HEK293 (cell line): ENCODE measurements around the gene TWIST1.

Experiments used
- CTCF ChIA-PET: fragments of 350-600 bp; formaldehyde crosslinking; extraction: SDS; loops from one replicate; lab custom pipeline; 2021; ENCODE audit warnings: antibody characterized with exemption; lab: Yijun Ruan, JAX
- POLR2A ChIA-PET: fragments of 300-600 bp; formaldehyde crosslinking; extraction: SDS; loops from one replicate; lab custom pipeline; 2020; ENCODE audit warnings: antibody characterized with exemption, inconsistent platforms; lab: Yijun Ruan, JAX
- H3K27ac ChIP-seq: fragments of 200-500 bp; sonication (Bioruptor generic); 2 replicates; pipeline ENCODE4 v1.5.1; 2014; ENCODE audit warnings: low read depth, low read length, control low read depth, inconsistent platforms; ENCODE audit errors: extremely low read depth
- H3K36me3 ChIP-seq, 2 experiments: fragments of 200-500 bp in 1 of 2; sonication (Bioruptor generic) in 1 of 2; 1 replicate in 1 of 2; 2 replicates in 1 of 2; pipeline ENCODE4 v1.5.1; 2014 to 2017; ENCODE audit warnings: inconsistent platforms in 2 of 2, low read length in 2 of 2; ENCODE audit not compliant: control insufficient read depth in 2 of 2, insufficient read depth in 1 of 2
- H3K4me1 ChIP-seq: fragments of 200-500 bp; sonication (Bioruptor generic); 2 replicates; pipeline ENCODE4 v1.5.1; 2014; ENCODE audit warnings: mild to moderate bottlenecking, low read length, inconsistent platforms; ENCODE audit not compliant: control insufficient read depth, insufficient read depth
- H3K4me3 ChIP-seq: 2 replicates; pipeline ENCODE4 v1.5.1; 2011; ENCODE audit warnings: low read depth, mild to moderate bottlenecking, control low read depth, low read length, moderate library complexity
- H3K9me3 ChIP-seq: fragments of 200-500 bp; sonication (Bioruptor generic); 2 replicates; pipeline ENCODE4 v1.5.1; 2014; ENCODE audit warnings: low read depth, low read length, inconsistent platforms; ENCODE audit not compliant: control insufficient read depth, insufficient read depth
- BCL11A ChIP-seq: fragments of 450-650 bp; formaldehyde crosslinking; IDR thresholded peaks from 2 replicates; pipeline ENCODE4 v1.5.1; 2016; ENCODE audit warnings: low read depth, missing biosample characterization, missing genetic modification characterization
- GLI4 ChIP-seq: fragments of 450-650 bp; formaldehyde crosslinking; IDR thresholded peaks from 2 replicates; pipeline ENCODE4 v1.5.1; 2016; ENCODE audit warnings: missing biosample characterization, missing genetic modification characterization
- GLIS2 ChIP-seq: fragments of 450-650 bp; formaldehyde crosslinking; IDR thresholded peaks from 2 replicates; pipeline ENCODE4 v1.5.1; 2016; ENCODE audit warnings: missing biosample characterization, missing genetic modification characterization
- MEIS1 ChIP-seq: sonication (generic); formaldehyde crosslinking; IDR thresholded peaks from 2 replicates; pipeline ENCODE4 v1.8.1; 2022; ENCODE audit warnings: missing genetic modification reagents, mild to moderate bottlenecking, borderline replicate concordance
- MYNN ChIP-seq: fragments of 450-650 bp; formaldehyde crosslinking; IDR thresholded peaks from 2 replicates; pipeline ENCODE4 v1.5.1; 2016; ENCODE audit warnings: missing biosample characterization, missing genetic modification characterization, borderline replicate concordance
- OSR2 ChIP-seq: fragments of 450-650 bp; formaldehyde crosslinking; IDR thresholded peaks from 2 replicates; pipeline ENCODE4 v1.5.1; 2016; ENCODE audit warnings: missing biosample characterization, missing genetic modification characterization
- SALL2 ChIP-seq: fragments of 450-650 bp; formaldehyde crosslinking; IDR thresholded peaks from 2 replicates; pipeline ENCODE4 v1.5.0; 2017; ENCODE audit warnings: missing biosample characterization, mild to moderate bottlenecking, missing genetic modification characterization, borderline replicate concordance
- TRIM28 ChIP-seq: IDR thresholded peaks from 2 replicates; pipeline ENCODE4 v1.6.1; 2011; ENCODE audit warnings: low read length, control low read depth, borderline replicate concordance
- YY2 ChIP-seq: fragments of 450-650 bp; formaldehyde crosslinking; IDR thresholded peaks from 2 replicates; pipeline ENCODE4 v1.5.1; 2016; ENCODE audit warnings: missing biosample characterization, missing genetic modification characterization
- ZEB2 ChIP-seq: fragments of 450-650 bp; formaldehyde crosslinking; IDR thresholded peaks from 2 replicates; pipeline ENCODE4 v1.5.1; 2016; ENCODE audit warnings: missing biosample characterization, missing genetic modification characterization
- ZNF112 ChIP-seq: fragments of 450-650 bp; formaldehyde crosslinking; IDR thresholded peaks from 2 replicates; pipeline ENCODE4 v1.5.0; 2017; ENCODE audit warnings: missing biosample characterization, missing genetic modification characterization
- ZNF132 ChIP-seq: fragments of 450-650 bp; formaldehyde crosslinking; IDR thresholded peaks from 2 replicates; pipeline ENCODE4 v1.5.1; 2017; ENCODE audit warnings: missing biosample characterization, missing genetic modification characterization, borderline replicate concordance
- ZNF155 ChIP-seq: fragments of 450-650 bp; formaldehyde crosslinking; IDR thresholded peaks from 2 replicates; pipeline ENCODE4 v1.5.1; 2016; ENCODE audit warnings: missing biosample characterization, missing genetic modification characterization
- ZNF169 ChIP-seq: fragments of 450-650 bp; formaldehyde crosslinking; IDR thresholded peaks from 2 replicates; pipeline ENCODE4 v1.5.1; 2016; ENCODE audit warnings: missing biosample characterization, missing genetic modification characterization
- ZNF2 ChIP-seq: fragments of 450-650 bp; formaldehyde crosslinking; IDR thresholded peaks from 2 replicates; pipeline ENCODE4 v1.5.1; 2016; ENCODE audit warnings: missing biosample characterization, missing genetic modification characterization
- ZNF214 ChIP-seq: fragments of 450-650 bp; formaldehyde crosslinking; IDR thresholded peaks from 2 replicates; pipeline ENCODE4 v1.5.1; 2017; ENCODE audit warnings: missing biosample characterization, mild to moderate bottlenecking, missing genetic modification characterization, borderline replicate concordance
- ZNF341 ChIP-seq: fragments of 450-650 bp; formaldehyde crosslinking; IDR thresholded peaks from 2 replicates; pipeline ENCODE4; 2016; ENCODE audit warnings: low read depth, missing biosample characterization, missing genetic modification characterization
- ZNF521 ChIP-seq: fragments of 450-650 bp; formaldehyde crosslinking; IDR thresholded peaks from 2 replicates; pipeline ENCODE4 v1.5.1; 2017; ENCODE audit warnings: missing biosample characterization, mild to moderate bottlenecking, missing genetic modification characterization
- ZNF558 ChIP-seq: fragments of 450-650 bp; formaldehyde crosslinking; IDR thresholded peaks from 2 replicates; pipeline ENCODE4 v1.5.1; 2016; ENCODE audit warnings: missing biosample characterization, missing genetic modification characterization
- ZNF610 ChIP-seq: fragments of 450-650 bp; formaldehyde crosslinking; IDR thresholded peaks from 2 replicates; pipeline ENCODE4 v1.5.1; 2016; ENCODE audit warnings: missing biosample characterization, missing genetic modification characterization, borderline replicate concordance
- ZNF624 ChIP-seq: fragments of 450-650 bp; formaldehyde crosslinking; IDR thresholded peaks from 2 replicates; pipeline ENCODE4 v1.5.1; 2017; ENCODE audit warnings: missing biosample characterization, missing genetic modification characterization
- ZNF629 ChIP-seq: fragments of 450-650 bp; formaldehyde crosslinking; IDR thresholded peaks from 2 replicates; pipeline ENCODE4 v1.5.1; 2017; ENCODE audit warnings: missing biosample characterization, missing genetic modification characterization
- ZNF654 ChIP-seq: fragments of 450-650 bp; formaldehyde crosslinking; IDR thresholded peaks from 2 replicates; pipeline ENCODE4 v1.5.1; 2016; ENCODE audit warnings: low read depth, missing biosample characterization, missing genetic modification characterization
- ZNF707 ChIP-seq: fragments of 450-650 bp; formaldehyde crosslinking; IDR thresholded peaks from 2 replicates; pipeline ENCODE4 v1.5.1; 2016; ENCODE audit warnings: missing biosample characterization, missing genetic modification characterization
- ZNF747 ChIP-seq: fragments of 450-650 bp; formaldehyde crosslinking; IDR thresholded peaks from 2 replicates; pipeline ENCODE4 v1.5.1; 2016; ENCODE audit warnings: missing biosample characterization, missing genetic modification characterization
- ZNF830 ChIP-seq: fragments of 450-650 bp; IDR thresholded peaks from 2 replicates; pipeline ENCODE4 v1.5.0; 2018; ENCODE audit warnings: missing biosample characterization, missing genetic modification characterization, low read depth, mild to moderate bottlenecking, moderate library complexity
- TF ChIP-seq, protein P1 (sequence below): fragments of 450-650 bp; formaldehyde crosslinking; IDR thresholded peaks from 2 replicates; pipeline ENCODE4 v1.5.1; 2016; ENCODE audit warnings: missing biosample characterization, missing genetic modification characterization
- TF ChIP-seq, protein P2 (sequence below): fragments of 450-650 bp; formaldehyde crosslinking; IDR thresholded peaks from 2 replicates; pipeline ENCODE4 v1.5.1; 2016; ENCODE audit warnings: missing biosample characterization, missing genetic modification characterization
- TF ChIP-seq, protein P3 (sequence below): fragments of 450-650 bp; formaldehyde crosslinking; IDR thresholded peaks from 2 replicates; pipeline ENCODE4 v1.5.1; 2016; ENCODE audit warnings: missing biosample characterization, missing genetic modification characterization
- TF ChIP-seq, protein P4 (sequence below): fragments of 450-650 bp; formaldehyde crosslinking; IDR thresholded peaks from 2 replicates; pipeline ENCODE4 v1.5.1; 2017; ENCODE audit warnings: missing biosample characterization, missing genetic modification characterization
- TF ChIP-seq, protein P5 (sequence below): fragments of 450-650 bp; formaldehyde crosslinking; IDR thresholded peaks from 2 replicates; pipeline ENCODE4 v1.5.1; 2017; ENCODE audit warnings: missing biosample characterization, mild to moderate bottlenecking, missing genetic modification characterization, moderate library complexity

The TWIST1 gene

DNA sequence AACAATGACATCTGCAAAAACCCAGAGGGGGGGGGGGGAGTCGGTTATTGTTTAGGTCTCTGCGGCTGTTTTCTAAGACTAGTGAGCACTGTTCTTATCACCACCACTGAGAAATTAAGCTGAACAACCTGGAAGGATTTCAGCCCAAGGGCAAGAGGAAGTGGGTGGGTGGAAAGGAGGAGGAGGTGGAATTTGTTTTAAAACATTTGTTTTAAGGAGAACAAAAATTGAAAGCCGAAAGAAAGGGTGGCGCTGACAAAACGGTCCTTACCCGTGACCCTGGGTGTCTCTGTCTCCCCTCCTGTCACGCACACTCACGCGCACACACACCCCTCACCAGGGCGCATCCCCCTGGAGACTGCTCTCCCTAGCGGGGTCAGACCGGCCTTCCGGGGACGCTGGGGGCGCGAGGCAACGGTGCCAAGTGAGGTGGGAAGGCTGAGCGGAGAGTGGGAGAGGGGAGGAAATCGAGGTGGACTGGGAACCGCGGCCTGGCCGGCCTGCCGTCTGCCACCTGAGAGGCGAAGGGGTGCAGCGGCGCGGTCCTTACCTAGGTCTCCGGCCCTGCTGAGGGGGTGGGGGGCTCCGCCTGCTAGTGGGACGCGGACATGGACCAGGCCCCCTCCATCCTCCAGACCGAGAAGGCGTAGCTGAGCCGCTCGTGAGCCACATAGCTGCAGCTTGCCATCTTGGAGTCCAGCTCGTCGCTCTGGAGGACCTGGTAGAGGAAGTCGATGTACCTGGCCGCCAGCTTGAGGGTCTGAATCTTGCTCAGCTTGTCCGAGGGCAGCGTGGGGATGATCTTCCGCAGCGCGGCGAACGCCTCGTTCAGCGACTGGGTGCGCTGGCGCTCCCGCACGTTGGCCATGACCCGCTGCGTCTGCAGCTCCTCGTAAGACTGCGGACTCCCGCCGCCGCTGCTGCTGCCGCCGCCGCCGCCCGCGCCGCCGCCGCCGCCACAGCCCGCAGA is 1.0 kb downstream of the TWIST1 start:
- ChIA-PET CTCF (interaction anchor here (0.6 to 1.1 kb wide), 4 partner anchors 405 to 771 kb away, joined by 3 to 7 read pairs (median 4); no protein-coding TSS in a partner anchor), POLR2A (interaction anchor here (0.5 to 1.0 kb wide), 4 partner anchors 78 to 236 kb away, joined by 3 read pairs; no protein-coding TSS in a partner anchor)
- Histone ChIP-seq H3K4me1 (peaks cover 10% of the 10 kb centered on the region), H3K36me3 (peaks cover 4 to 16% of the 10 kb centered on the region in 2 experiments; a peak in 2 of 3 replicates), H3K27ac (peak overlapping the region; percentile 90; the same call in 1 of the 2 replicates), H3K4me3 (peak overlapping the region; percentile 96), H3K9me3 (no peaks in the 10 kb centered on the region)
- TF ChIP-seq ZNF169 (no peak), ZNF112 (no peak), ZNF2 (tag by site-specific recombination) (no peak), ZNF747 (tag by site-specific recombination) (no peak), ZEB2 (tag by site-specific recombination) (no peak), ZNF132 (no peak), ZNF654 (tag by site-specific recombination) (no peak), TRIM28 (no peak), ZNF558 (no peak), YY2 (no peak), ZNF707 (tag by site-specific recombination) (no peak), MYNN (tag by site-specific recombination) (no peak), MEIS1 (CRISPR knock-in tag) (no peak), ZNF521 (no peak), ZNF629 (no peak), BCL11A (tag by site-specific recombination) (no peak), ZNF830 (tag by site-specific recombination) (no peak), GLIS2 (tag by site-specific recombination) (peak; percentile 89), ZNF341 (tag by site-specific recombination) (peak; percentile 22; the same call in 1 of the 2 replicates), ZNF624 (tag by site-specific recombination) (no peak), SALL2 (tag by site-specific recombination) (no peak), ZNF214 (no peak), GLI4 (tag by site-specific recombination) (no peak), ZNF610 (tag by site-specific recombination) (no peak), ZNF155 (tag by site-specific recombination) (no peak), OSR2 (tag by site-specific recombination) (no peak)
- TF ChIP-seq, protein P1, sequence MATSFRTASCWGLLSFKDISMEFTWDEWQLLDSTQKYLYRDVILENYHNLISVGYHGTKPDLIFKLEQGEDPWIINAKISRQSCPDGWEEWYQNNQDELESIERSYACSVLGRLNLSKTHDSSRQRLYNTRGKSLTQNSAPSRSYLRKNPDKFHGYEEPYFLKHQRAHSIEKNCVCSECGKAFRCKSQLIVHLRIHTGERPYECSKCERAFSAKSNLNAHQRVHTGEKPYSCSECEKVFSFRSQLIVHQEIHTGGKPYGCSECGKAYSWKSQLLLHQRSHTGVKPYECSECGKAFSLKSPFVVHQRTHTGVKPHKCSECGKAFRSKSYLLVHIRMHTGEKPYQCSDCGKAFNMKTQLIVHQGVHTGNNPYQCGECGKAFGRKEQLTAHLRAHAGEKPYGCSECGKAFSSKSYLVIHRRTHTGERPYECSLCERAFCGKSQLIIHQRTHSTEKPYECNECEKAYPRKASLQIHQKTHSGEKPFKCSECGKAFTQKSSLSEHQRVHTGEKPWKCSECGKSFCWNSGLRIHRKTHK (tag by site-specific recombination) = no peak
- TF ChIP-seq, protein P2, sequence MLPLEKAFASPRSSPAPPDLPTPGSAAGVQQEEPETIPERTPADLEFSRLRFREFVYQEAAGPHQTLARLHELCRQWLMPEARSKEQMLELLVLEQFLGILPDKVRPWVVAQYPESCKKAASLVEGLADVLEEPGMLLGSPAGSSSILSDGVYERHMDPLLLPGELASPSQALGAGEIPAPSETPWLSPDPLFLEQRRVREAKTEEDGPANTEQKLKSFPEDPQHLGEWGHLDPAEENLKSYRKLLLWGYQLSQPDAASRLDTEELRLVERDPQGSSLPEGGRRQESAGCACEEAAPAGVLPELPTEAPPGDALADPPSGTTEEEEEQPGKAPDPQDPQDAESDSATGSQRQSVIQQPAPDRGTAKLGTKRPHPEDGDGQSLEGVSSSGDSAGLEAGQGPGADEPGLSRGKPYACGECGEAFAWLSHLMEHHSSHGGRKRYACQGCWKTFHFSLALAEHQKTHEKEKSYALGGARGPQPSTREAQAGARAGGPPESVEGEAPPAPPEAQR (tag by site-specific recombination) = no peak
- TF ChIP-seq, protein P3, sequence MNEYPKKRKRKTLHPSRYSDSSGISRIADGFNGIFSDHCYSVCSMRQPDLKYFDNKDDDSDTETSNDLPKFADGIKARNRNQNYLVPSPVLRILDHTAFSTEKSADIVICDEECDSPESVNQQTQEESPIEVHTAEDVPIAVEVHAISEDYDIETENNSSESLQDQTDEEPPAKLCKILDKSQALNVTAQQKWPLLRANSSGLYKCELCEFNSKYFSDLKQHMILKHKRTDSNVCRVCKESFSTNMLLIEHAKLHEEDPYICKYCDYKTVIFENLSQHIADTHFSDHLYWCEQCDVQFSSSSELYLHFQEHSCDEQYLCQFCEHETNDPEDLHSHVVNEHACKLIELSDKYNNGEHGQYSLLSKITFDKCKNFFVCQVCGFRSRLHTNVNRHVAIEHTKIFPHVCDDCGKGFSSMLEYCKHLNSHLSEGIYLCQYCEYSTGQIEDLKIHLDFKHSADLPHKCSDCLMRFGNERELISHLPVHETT (tag by site-specific recombination) = no peak
- TF ChIP-seq, protein P4, sequence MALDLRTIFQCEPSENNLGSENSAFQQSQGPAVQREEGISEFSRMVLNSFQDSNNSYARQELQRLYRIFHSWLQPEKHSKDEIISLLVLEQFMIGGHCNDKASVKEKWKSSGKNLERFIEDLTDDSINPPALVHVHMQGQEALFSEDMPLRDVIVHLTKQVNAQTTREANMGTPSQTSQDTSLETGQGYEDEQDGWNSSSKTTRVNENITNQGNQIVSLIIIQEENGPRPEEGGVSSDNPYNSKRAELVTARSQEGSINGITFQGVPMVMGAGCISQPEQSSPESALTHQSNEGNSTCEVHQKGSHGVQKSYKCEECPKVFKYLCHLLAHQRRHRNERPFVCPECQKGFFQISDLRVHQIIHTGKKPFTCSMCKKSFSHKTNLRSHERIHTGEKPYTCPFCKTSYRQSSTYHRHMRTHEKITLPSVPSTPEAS (tag by site-specific recombination) = no peak
- TF ChIP-seq, protein P5, sequence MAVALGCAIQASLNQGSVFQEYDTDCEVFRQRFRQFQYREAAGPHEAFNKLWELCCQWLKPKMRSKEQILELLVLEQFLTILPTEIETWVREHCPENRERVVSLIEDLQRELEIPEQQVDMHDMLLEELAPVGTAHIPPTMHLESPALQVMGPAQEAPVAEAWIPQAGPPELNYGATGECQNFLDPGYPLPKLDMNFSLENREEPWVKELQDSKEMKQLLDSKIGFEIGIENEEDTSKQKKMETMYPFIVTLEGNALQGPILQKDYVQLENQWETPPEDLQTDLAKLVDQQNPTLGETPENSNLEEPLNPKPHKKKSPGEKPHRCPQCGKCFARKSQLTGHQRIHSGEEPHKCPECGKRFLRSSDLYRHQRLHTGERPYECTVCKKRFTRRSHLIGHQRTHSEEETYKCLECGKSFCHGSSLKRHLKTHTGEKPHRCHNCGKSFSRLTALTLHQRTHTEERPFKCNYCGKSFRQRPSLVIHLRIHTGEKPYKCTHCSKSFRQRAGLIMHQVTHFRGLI = no peak
